GM12878 (cell line): ENCODE data around the gene ACAT2. TPM values are rescaled to one million over a fixed set of nuclear protein-coding genes. Genes with fewer than 3 reads are reported as not detected.

Experiments used
- ATAC-seq: fragments of 200-7000 bp; cut with Tn5 transposase; 3 replicates; pipeline ENCODE4 v1.9.1; 2020; ENCODE audit warnings: mild to moderate bottlenecking, moderate library complexity
- BruUV-seq: library from RNA; stranded (reverse); fragments of 400-500 nt; replicated peaks from 2 replicates; lab custom pipeline; 2021; lab: Mats Ljungman, UMichigan
- CTCF ChIA-PET: fragments of 300-600 bp; sonication (Branson Sonifier 250); formaldehyde crosslinking; extraction: SDS; loops from one replicate; lab custom pipeline; 2021; ENCODE audit warnings: inconsistent platforms; lab: Yijun Ruan, JAX
- POLR2A ChIA-PET: fragments of 350-600 bp; formaldehyde crosslinking; extraction: SDS; loops from one replicate; lab custom pipeline; 2021; ENCODE audit warnings: inconsistent platforms; lab: Charles Lee
- RAD21 ChIA-PET: fragments of 300-600 bp; sonication (Branson Sonifier 250); formaldehyde crosslinking; loops from one replicate; lab custom pipeline; 2023; ENCODE audit warnings: antibody characterized with exemption; ENCODE audit not compliant: unreplicated experiment; lab: Charles Lee
- SMC1A ChIA-PET: fragments of 300-600 bp; sonication (Branson Sonifier 250); formaldehyde crosslinking; loops from one replicate; lab custom pipeline; 2023; ENCODE audit not compliant: unreplicated experiment, uncharacterized antibody; lab: Charles Lee
- DNase-seq: peaks from one replicate; pipeline ENCODE4 v3.0.0-alpha.2; 2011; ENCODE audit warnings: low read depth, low spot score
- FAIRE-seq: peaks from 3 replicates; lab custom pipeline; 2011; peaks lifted over from hg19 to GRCh38; lab: Jason Lieb, UNC
- H2AFZ ChIP-seq: 2 replicates; pipeline ENCODE4 v1.6.0; 2011; ENCODE audit warnings: low read depth, low read length, control low read depth; ENCODE audit not compliant: control insufficient read depth
- H3K27ac ChIP-seq: 2 replicates; pipeline ENCODE4 v1.5.1; 2011; ENCODE audit warnings: control low read depth; ENCODE audit not compliant: control insufficient read depth, insufficient read depth
- H3K27me3 ChIP-seq, 2 experiments: replicated peaks in 1 of 2; 2 replicates each; pipeline versions ENCODE4 v1.6.0 to v1.6.1; 2011; ENCODE audit warnings: low read length in 1 of 2; ENCODE audit not compliant: control insufficient read depth in 2 of 2, insufficient read depth in 2 of 2
- H3K36me3 ChIP-seq, 2 experiments: 2 replicates each; pipeline ENCODE4 v1.5.1; 2011; ENCODE audit warnings: low read length in 1 of 2; ENCODE audit not compliant: control insufficient read depth in 2 of 2, insufficient read depth in 2 of 2
- H3K4me1 ChIP-seq: 2 replicates; pipeline ENCODE4 v1.6.1; 2011; ENCODE audit warnings: mild to moderate bottlenecking, low read length, moderate library complexity, mixed read lengths; ENCODE audit not compliant: control insufficient read depth, insufficient read depth
- H3K4me2 ChIP-seq: 2 replicates; pipeline ENCODE4 v1.6.0; 2011; ENCODE audit warnings: control low read depth; ENCODE audit not compliant: control insufficient read depth, insufficient read depth
- H3K4me3 ChIP-seq: fragments of 200-600 bp; sonication (generic); 2 replicates; pipeline ENCODE4 v1.5.1; 2016
- H3K79me2 ChIP-seq: 2 replicates; pipeline ENCODE4 v1.6.0; 2011; ENCODE audit warnings: low read length; ENCODE audit not compliant: control insufficient read depth, insufficient read depth
- H3K9ac ChIP-seq: 2 replicates; pipeline ENCODE4 v1.8.0; 2011; ENCODE audit warnings: low read length, control low read depth, mixed read lengths; ENCODE audit not compliant: control insufficient read depth, insufficient read depth
- H3K9me3 ChIP-seq: replicated peaks from 3 replicates; pipeline ENCODE4 v1.5.1; 2011; ENCODE audit warnings: mild to moderate bottlenecking, low read length; ENCODE audit not compliant: control insufficient read depth, insufficient read depth
- H4K20me1 ChIP-seq: 2 replicates; pipeline ENCODE4 v1.6.0; 2011; ENCODE audit not compliant: control insufficient read depth, insufficient read depth
- CHD2 ChIP-seq: IDR thresholded peaks from 2 replicates; pipeline ENCODE4 v1.6.1; 2011; ENCODE audit warnings: low read depth, low read length, improper control_type of control experiment, borderline replicate concordance
- CREB1 ChIP-seq: IDR thresholded peaks from 2 replicates; pipeline ENCODE4 v1.6.1; 2012; ENCODE audit warnings: low read depth, mild to moderate bottlenecking, inconsistent platforms
- NKRF ChIP-seq: fragments of 450-650 bp; conservative IDR thresholded peaks from 2 replicates; pipeline ENCODE4 v1.6.1; 2017; ENCODE audit warnings: mild to moderate bottlenecking, moderate library complexity
- PML ChIP-seq: IDR thresholded peaks from 2 replicates; pipeline ENCODE4 v1.6.1; 2012; ENCODE audit warnings: low read length, inconsistent platforms
- RB1 ChIP-seq: fragments of 450-650 bp; formaldehyde crosslinking; IDR thresholded peaks from 2 replicates; pipeline ENCODE4 v1.6.1; 2017; ENCODE audit warnings: mild to moderate bottlenecking, borderline replicate concordance
- SMAD1 ChIP-seq: fragments of 450-650 bp; IDR thresholded peaks from 2 replicates; pipeline ENCODE4 v1.6.1; 2018; ENCODE audit warnings: mild to moderate bottlenecking, low read depth; ENCODE audit not compliant: partially characterized antibody
- SMC3 ChIP-seq: IDR thresholded peaks from 2 replicates; pipeline ENCODE4 v1.6.1; 2011; ENCODE audit warnings: low read length, improper control_type of control experiment, borderline replicate concordance
- SPI1 ChIP-seq: IDR thresholded peaks from 2 replicates; pipeline ENCODE4 v1.6.1; 2011; ENCODE audit warnings: low read depth, mild to moderate bottlenecking, low read length, moderate library complexity, borderline replicate concordance; ENCODE audit not compliant: insufficient read depth
- WGBS: methylation state at CpG from one replicate; pipeline ENCODE4 v1.1.6; 2016; ENCODE audit warnings: low lambda C conversion rate; ENCODE audit not compliant: insufficient replicate concordance, insufficient coverage; ENCODE audit errors: missing lambda C conversion rate; 5-methylcytosine and 5-hydroxymethylcytosine counted together
- in situ Hi-C: fragments of 300-500 bp; cut with MboI; formaldehyde crosslinking; loops from 9 replicates; pipeline ENCODE4 v1.14.3; 2018; ENCODE audit warnings: mixed read lengths
- intact Hi-C: fragments of 100-400 bp; cut with micrococcal nuclease; formaldehyde crosslinking; loops from one replicate; pipeline ENCODE4 v1.14.2; 2022; ENCODE audit not compliant: unreplicated experiment
- polyA plus RNA-seq, 11 experiments: library from polyadenylated mRNA; depleted of rRNA in 4 of 11; unstranded in 6 of 11; stranded (reverse) in 5 of 11; fragments of >200 nt; fragmentation: Nextera tagmentation in 4 of 11; fragmentation: Illumina TruSeq in 1 of 11; extraction: Ambion mirVana in 4 of 11; extraction: Trizol in 1 of 11; gene quantifications; 1 replicate in 1 of 11; 2 replicates in 10 of 11; pipeline versions ENCODE4 v1.2.1 to v1.2.3, GENCODE V29; 2011 to 2016; ENCODE audit warnings: inconsistent platforms in 2 of 11, missing spikeins in 2 of 11, low read depth in 1 of 11
- total RNA-seq, 4 experiments: library from RNA; depleted of rRNA in 3 of 4; stranded (reverse); fragments of >200 nt in 3 of 4; fragmentation: Illumina TruSeq in 1 of 4; extraction: Trizol in 1 of 4; gene quantifications; 2 replicates each; pipeline versions ENCODE4 v1.2.1 to v1.2.3, GENCODE V29; 2013 to 2021
- TF ChIP-seq, protein P1 (sequence below): IDR thresholded peaks from 2 replicates; pipeline ENCODE4 v1.6.1; 2012; ENCODE audit warnings: improper control_type of control experiment, low read depth, low read length; ENCODE audit not compliant: insufficient replicate concordance

ACAT2 gene
- total and polyA plus RNA-seq, 10 of the 15 experiments (the other 5 are each of a cell fraction or from before 2014, with no cell fraction given), result 87.9 to 257 (median 132) TPM

DNA sequence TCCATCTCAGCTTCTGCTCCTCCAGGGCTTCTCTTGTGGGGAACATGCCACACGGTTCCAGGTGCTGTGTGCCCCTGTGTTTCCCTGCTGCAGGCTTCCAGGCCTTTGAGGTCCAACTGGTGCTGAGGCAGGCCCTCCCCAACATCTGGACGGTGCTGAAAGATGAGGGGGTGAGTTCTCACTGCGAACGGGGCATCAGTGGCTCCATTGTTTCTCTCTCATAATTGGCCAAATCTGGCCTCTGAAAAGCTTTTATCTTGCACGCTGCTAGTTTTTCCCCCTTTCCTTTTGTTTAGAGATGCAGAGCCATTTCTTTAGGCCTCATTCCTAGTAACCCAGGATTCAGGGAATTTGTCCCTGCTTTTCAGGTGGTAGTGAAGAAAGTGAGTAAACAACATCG is 46.8 kb downstream of the ACAT2 start:
- SMC1A ChIA-PET, result interaction anchor here (1.2 to 2.7 kb wide), 2 partner anchors 18 to 21 kb away, joined by 3 to 11 read pairs; partner anchors contain the start of gene MRPL18
- no peaks in the 10 kb centered on the region for H3K9me3 ChIP-seq
- intact Hi-C loops, result no loop called here
- 97% methylated on average over 6 of the region's 6 CpGs for WGBS
- H4K20me1 ChIP-seq, result no peaks in the 10 kb centered on the region
- no peaks in the 10 kb centered on the region for H3K36me3 ChIP-seq
- ATAC-seq (no peak), DNase-seq (no peak)
- no peak for TF ChIP-seq SPI1
- TF ChIP-seq, all 136 proteins: peak for 0
- in situ Hi-C loops, result no loop called here
- Histone ChIP-seq H3K4me3 (no peak overlapping the region), H3K27me3 (no peaks in the 10 kb centered on the region), H3K9ac (no peak overlapping the region; the same call in 1 of the 2 replicates), H3K27ac (no peak overlapping the region), H3K4me2 (no peak overlapping the region), H2AFZ (peak overlapping the region; percentile 48; the same call in 1 of the 2 replicates), H3K79me2 (no peaks in the 10 kb centered on the region), H3K4me1 (no peaks in the 10 kb centered on the region)
- no TSS peak for BruUV-seq
- no peak for FAIRE-seq
- ChIA-PET POLR2A (no interaction called here), RAD21 (interaction anchor here (1.2 kb wide), 1 partner anchor 17 kb away, joined by 3 read pairs; no protein-coding TSS in a partner anchor), CTCF (interaction anchor here (0.6 kb wide), 1 partner anchor 633 kb away, joined by 3 read pairs; no protein-coding TSS in a partner anchor)

DNA sequence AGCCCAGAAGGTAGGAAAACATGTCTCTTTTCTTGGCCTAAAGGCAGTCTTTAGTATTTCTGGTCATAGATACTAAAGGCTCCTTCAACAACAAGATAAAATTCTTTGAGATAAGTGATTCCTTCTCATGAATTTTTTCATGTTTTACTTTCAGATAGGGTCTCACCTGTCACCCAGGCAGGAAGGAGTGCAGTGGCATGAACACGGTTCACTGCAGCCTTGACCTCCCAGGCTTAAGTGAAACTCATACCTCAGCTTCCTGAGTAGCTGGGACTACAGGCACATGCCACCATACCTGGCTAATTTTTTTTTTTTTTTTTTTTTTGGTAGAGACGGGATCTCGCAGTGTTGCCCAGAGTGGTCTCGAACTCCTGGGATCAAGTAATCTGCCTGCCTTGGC is 47.3 kb downstream of the ACAT2 start:
- Histone ChIP-seq H3K27ac (no peak overlapping the region), H3K79me2 (no peaks in the 10 kb centered on the region), H3K4me3 (no peak overlapping the region), H3K4me1 (no peaks in the 10 kb centered on the region), H3K9ac (no peak overlapping the region; the same call in 1 of the 2 replicates), H3K4me2 (no peak overlapping the region; the same call in 1 of the 2 replicates), H3K9me3 (no peaks in the 10 kb centered on the region), H2AFZ (peak overlapping the region; percentile 48), H3K27me3 (no peaks in the 10 kb centered on the region), H3K36me3 (no peaks in the 10 kb centered on the region), H4K20me1 (no peaks in the 10 kb centered on the region)
- RAD21 ChIA-PET, result interaction anchor here (1.2 kb wide), 1 partner anchor 18 kb away, joined by 3 read pairs; no protein-coding TSS in a partner anchor
- DNase-seq, result peak; percentile 16
- peak; percentile 61 for ATAC-seq
- POLR2A ChIA-PET, result no interaction called here
- peak; percentile 7 for FAIRE-seq
- BruUV-seq, result no TSS peak
- in situ Hi-C loops (no loop called here), intact Hi-C loops (no loop called here)
- 31% methylated on average over 4 of the region's 4 CpGs for WGBS
- CTCF ChIA-PET, result interaction anchor here (0.6 kb wide), 1 partner anchor 634 kb away, joined by 3 read pairs; no protein-coding TSS in a partner anchor
- SMC1A ChIA-PET, result interaction anchor here (1.2 kb wide), 1 partner anchor 21 kb away, joined by 3 read pairs; no protein-coding TSS in a partner anchor
- TF ChIP-seq RB1 (no peak), SMAD1 (no peak), CHD2 (no peak), NKRF (no peak), CREB1 (no peak), PML (no peak), SMC3 (no peak)
- TF ChIP-seq, protein P1, sequence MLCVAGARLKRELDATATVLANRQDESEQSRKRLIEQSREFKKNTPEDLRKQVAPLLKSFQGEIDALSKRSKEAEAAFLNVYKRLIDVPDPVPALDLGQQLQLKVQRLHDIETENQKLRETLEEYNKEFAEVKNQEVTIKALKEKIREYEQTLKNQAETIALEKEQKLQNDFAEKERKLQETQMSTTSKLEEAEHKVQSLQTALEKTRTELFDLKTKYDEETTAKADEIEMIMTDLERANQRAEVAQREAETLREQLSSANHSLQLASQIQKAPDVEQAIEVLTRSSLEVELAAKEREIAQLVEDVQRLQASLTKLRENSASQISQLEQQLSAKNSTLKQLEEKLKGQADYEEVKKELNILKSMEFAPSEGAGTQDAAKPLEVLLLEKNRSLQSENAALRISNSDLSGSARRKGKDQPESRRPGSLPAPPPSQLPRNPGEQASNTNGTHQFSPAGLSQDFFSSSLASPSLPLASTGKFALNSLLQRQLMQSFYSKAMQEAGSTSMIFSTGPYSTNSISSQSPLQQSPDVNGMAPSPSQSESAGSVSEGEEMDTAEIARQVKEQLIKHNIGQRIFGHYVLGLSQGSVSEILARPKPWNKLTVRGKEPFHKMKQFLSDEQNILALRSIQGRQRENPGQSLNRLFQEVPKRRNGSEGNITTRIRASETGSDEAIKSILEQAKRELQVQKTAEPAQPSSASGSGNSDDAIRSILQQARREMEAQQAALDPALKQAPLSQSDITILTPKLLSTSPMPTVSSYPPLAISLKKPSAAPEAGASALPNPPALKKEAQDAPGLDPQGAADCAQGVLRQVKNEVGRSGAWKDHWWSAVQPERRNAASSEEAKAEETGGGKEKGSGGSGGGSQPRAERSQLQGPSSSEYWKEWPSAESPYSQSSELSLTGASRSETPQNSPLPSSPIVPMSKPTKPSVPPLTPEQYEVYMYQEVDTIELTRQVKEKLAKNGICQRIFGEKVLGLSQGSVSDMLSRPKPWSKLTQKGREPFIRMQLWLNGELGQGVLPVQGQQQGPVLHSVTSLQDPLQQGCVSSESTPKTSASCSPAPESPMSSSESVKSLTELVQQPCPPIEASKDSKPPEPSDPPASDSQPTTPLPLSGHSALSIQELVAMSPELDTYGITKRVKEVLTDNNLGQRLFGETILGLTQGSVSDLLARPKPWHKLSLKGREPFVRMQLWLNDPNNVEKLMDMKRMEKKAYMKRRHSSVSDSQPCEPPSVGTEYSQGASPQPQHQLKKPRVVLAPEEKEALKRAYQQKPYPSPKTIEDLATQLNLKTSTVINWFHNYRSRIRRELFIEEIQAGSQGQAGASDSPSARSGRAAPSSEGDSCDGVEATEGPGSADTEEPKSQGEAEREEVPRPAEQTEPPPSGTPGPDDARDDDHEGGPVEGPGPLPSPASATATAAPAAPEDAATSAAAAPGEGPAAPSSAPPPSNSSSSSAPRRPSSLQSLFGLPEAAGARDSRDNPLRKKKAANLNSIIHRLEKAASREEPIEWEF, result no peak
